ENCODE data around the gene NRBF2. TPM values are rescaled to one million over a fixed set of nuclear protein-coding genes. Genes with fewer than 3 reads are reported as not detected.

The NRBF2 gene
- total and polyA plus RNA-seq, 9 of the 15 experiments (the other 6 are each of a cell fraction or from before 2014, with no cell fraction given) = 20.8 to 52.1 (median 30.5) TPM

GRCh38 chr10:63110940-63111339 is 22.2 kb upstream of the NRBF2 start:
- ChIA-PET POLR2A (interaction anchor here (0.6 to 1.3 kb wide), 2 partner anchors 11 to 697 kb away, joined by 3 read pairs; no protein-coding TSS in a partner anchor), CTCF (ENCODE audit: low intra/inter-chr PET ratio) (no interaction called here)
- WGBS (ENCODE audit: insufficient coverage, low coverage, missing lambda C conversion rate) = 22% methylated on average over 5 of the region's 5 CpGs
- no peaks in the 10 kb centered on the region for H3K36me3 ChIP-seq (ENCODE audit: control insufficient read depth, insufficient read depth, low read length)
- peak; percentile 34 for ATAC-seq
- H3K79me2 ChIP-seq (ENCODE audit: control insufficient read depth, insufficient read depth, low read length) = no peaks in the 10 kb centered on the region
- FAIRE-seq = no peak
- peaks cover 0 to 32% of the 10 kb centered on the region in 2 experiments; a peak in 4 of 5 replicates for H3K4me1 ChIP-seq (replicated peaks in 1 of 2; ENCODE audit: control insufficient read depth in 2 of 2, insufficient read depth in 2 of 2, low read length in 2 of 2)
- in situ Hi-C loops (cut with MboI) (loop anchor here (25.0 kb wide), 1 partner anchor 1349 kb away; no protein-coding TSS in a partner anchor), intact Hi-C loops (cut with micrococcal nuclease) (no loop called here)
- H3K9me1 ChIP-seq (ENCODE audit: control insufficient read depth, insufficient read depth, low read length) = no peaks in the 10 kb centered on the region
- no peaks in the 10 kb centered on the region for H4K20me1 ChIP-seq (replicated peaks; ENCODE audit: control insufficient read depth, insufficient read depth, low read length)
- no TSS peak for BruUV-seq (replicated peaks)
- H3K4me3 ChIP-seq = no peak overlapping the region
- no peaks in the 10 kb centered on the region for H3K27me3 ChIP-seq (ENCODE audit: control insufficient read depth in 2 of 2, insufficient read depth in 2 of 2, low read length in 2 of 2)
- H3K4me2 ChIP-seq (ENCODE audit: insufficient read depth, low read length) = no peak overlapping the region
- no peak overlapping the region for H2AFZ ChIP-seq (ENCODE audit: low read depth, low read length)
- peak in 2 of 4 experiments; percentile 17 to 43 for DNase-seq (ENCODE audit: extremely low read depth in 1 of 4, low spot score in 3 of 4)
- H3K27ac ChIP-seq (ENCODE audit: extremely low read depth, low read depth, low read length) = peak overlapping the region; percentile 46; the same call in 1 of the 3 replicates
- no peak overlapping the region for H3K9ac ChIP-seq (ENCODE audit: insufficient read depth in 1 of 2, low read depth in 2 of 2, low read length in 2 of 2)
- no peaks in the 10 kb centered on the region for H3K9me3 ChIP-seq (replicated peaks; ENCODE audit: control insufficient read depth, insufficient read depth, low read depth, low read length)
- TF ChIP-seq ZSCAN32 (CRISPR knock-in tag; IDR thresholded peaks at IDR 0.05) (no peak), POLR2AphosphoS2 (IDR thresholded peaks at IDR 0.05; ENCODE audit: low read length) (no peak), SRF (CRISPR knock-in tag; IDR thresholded peaks at IDR 0.05) (no peak), CREM (IDR thresholded peaks at IDR 0.05; ENCODE audit: low read depth) (no peak), MTA2 (IDR thresholded peaks at IDR 0.05; ENCODE audit: low read depth) (peak; percentile 79), KAT7 (CRISPR knock-in tag; IDR thresholded peaks at IDR 0.05; ENCODE audit: borderline replicate concordance) (no peak), ZBTB8A (IDR thresholded peaks at IDR 0.05; ENCODE audit: partially characterized antibody) (no peak), ZHX1 (conservative IDR thresholded peaks at IDR 0.05; ENCODE audit: low read length) (no peak), TBP (optimal IDR thresholded peaks at IDR 0.05; ENCODE audit: low read depth, low read length) (no peak), U2AF2 (optimal IDR thresholded peaks at IDR 0.05; ENCODE audit: low read depth, low read length) (no peak), MEF2D (tag; conservative IDR thresholded peaks at IDR 0.05; ENCODE audit: low read depth) (peak; percentile 71), DACH1 (IDR thresholded peaks at IDR 0.05; ENCODE audit: partially characterized antibody) (no peak), ILF3 (IDR thresholded peaks at IDR 0.05; ENCODE audit: borderline replicate concordance) (no peak), ARID3A (IDR thresholded peaks at IDR 0.05; ENCODE audit: borderline replicate concordance, low read depth, low read length) (0 out of 2 replicates have a peak, but pooled peaks have one; percentile 33), SNIP1 (IDR thresholded peaks at IDR 0.05; ENCODE audit: low read depth) (no peak), SMARCA5 (IDR thresholded peaks at IDR 0.05) (no peak), ZNF75A (CRISPR knock-in tag; IDR thresholded peaks at IDR 0.05) (no peak)
- TF ChIP-seq, protein P1, sequence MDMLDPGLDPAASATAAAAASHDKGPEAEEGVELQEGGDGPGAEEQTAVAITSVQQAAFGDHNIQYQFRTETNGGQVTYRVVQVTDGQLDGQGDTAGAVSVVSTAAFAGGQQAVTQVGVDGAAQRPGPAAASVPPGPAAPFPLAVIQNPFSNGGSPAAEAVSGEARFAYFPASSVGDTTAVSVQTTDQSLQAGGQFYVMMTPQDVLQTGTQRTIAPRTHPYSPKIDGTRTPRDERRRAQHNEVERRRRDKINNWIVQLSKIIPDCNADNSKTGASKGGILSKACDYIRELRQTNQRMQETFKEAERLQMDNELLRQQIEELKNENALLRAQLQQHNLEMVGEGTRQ (CRISPR knock-in tag; IDR thresholded peaks at IDR 0.05) = no peak
- TF ChIP-seq, protein P2, sequence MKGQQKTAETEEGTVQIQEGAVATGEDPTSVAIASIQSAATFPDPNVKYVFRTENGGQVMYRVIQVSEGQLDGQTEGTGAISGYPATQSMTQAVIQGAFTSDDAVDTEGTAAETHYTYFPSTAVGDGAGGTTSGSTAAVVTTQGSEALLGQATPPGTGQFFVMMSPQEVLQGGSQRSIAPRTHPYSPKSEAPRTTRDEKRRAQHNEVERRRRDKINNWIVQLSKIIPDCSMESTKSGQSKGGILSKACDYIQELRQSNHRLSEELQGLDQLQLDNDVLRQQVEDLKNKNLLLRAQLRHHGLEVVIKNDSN (CRISPR knock-in tag; IDR thresholded peaks at IDR 0.05) = no peak
